Right lobe of liver (tissue), 6 donors: ENCODE data around the gene RHOH. TPM values are rescaled to one million over a fixed set of nuclear protein-coding genes. Genes with fewer than 3 reads are reported as not detected.
"Not testable (repeated sequence)": the region's sequence is repeated elsewhere in the genome, so short reads cannot be mapped to it uniquely, and the experiment has no call there.

Source experiments
- ATAC-seq, 4 donors: fragments of 200-7000 bp; cut with Tn5 transposase; one replicate each; pipeline ENCODE4 v1.9.1; 2020; ENCODE audit warnings: mild to moderate bottlenecking in 4 of 4, moderate library complexity in 4 of 4
- DNase-seq, 3 donors: peaks; one replicate each; pipeline ENCODE4 v3.0.0-alpha.2; 2020
- H3K27ac ChIP-seq, 3 donors: fragments of 200-600 bp; one replicate each; pipeline ENCODE4 v1.8.0; 2022
- H3K27me3 ChIP-seq, 2 donors: fragments of 200-600 bp; one replicate each; pipeline ENCODE4 v1.8.0; 2022
- H3K36me3 ChIP-seq, 4 donors: fragments of 200-600 bp; sonication (generic) in 1 of 4; one replicate each; pipeline versions ENCODE4 v1.5.1 to v1.8.0; 2017 to 2022; ENCODE audit warnings: control low read depth in 1 of 4
- H3K4me1 ChIP-seq, 4 donors: fragments of 200-600 bp; sonication (generic) in 1 of 4; one replicate each; pipeline versions ENCODE4 v1.5.1 to v1.8.0; 2017 to 2022; ENCODE audit warnings: control low read depth in 1 of 4
- H3K4me3 ChIP-seq, 3 donors: fragments of 200-600 bp; one replicate each; pipeline ENCODE4 v1.8.0; 2022
- H3K9me3 ChIP-seq, 4 donors: fragments of 200-600 bp; sonication (generic) in 1 of 4; one replicate each; pipeline versions ENCODE4 v1.5.1 to v1.8.0; 2017 to 2022; ENCODE audit warnings: control low read depth in 1 of 4
- CTCF ChIP-seq, 4 donors: fragments of 200-600 bp in 3 of 4; fragments of 450-650 bp in 1 of 4; IDR thresholded peaks; one replicate each; pipeline versions ENCODE4 v1.5.1 to v1.8.0; 2016 to 2022; ENCODE audit warnings: antibody characterized with exemption in 4 of 4, mild to moderate bottlenecking in 2 of 4
- POLR2A ChIP-seq: fragments of 450-650 bp; IDR thresholded peaks from one replicate; pipeline ENCODE4 v1.6.1; 2017; ENCODE audit warnings: antibody characterized with exemption, mild to moderate bottlenecking
- WGBS: methylation state at CpG from one replicate; pipeline ENCODE4 v1.1.6; 2018; ENCODE audit warnings: low coverage, low lambda C conversion rate; ENCODE audit not compliant: insufficient coverage; ENCODE audit errors: missing lambda C conversion rate; 5-methylcytosine and 5-hydroxymethylcytosine counted together
- intact Hi-C, 2 donors: fragments of 100-400 bp; cut with DNase I; formaldehyde crosslinking; loops; one replicate each; pipeline versions ENCODE4 v1.11.2 to v1.14.1; 2022
- total RNA-seq, 6 experiments: library from RNA; depleted of rRNA in 2 of 6; stranded (reverse); fragments of >200 nt in 2 of 6; fragmentation: NEBNext Ultra II Directional in 3 of 6; extraction: Animal tissue kit (Norgen Biotek cat#: 25700) in 3 of 6; gene quantifications; one replicate each; pipeline versions ENCODE4 v1.1.0 to v1.2.4, GENCODE V29; 2016 to 2023
- donor health status: DM: no; HTN: yes; CAD: no.
- donor health status: DM: no; HTN: no; CAD: no.
- donor health status: DM: no; HTN: no; CAD: no.
- donor health status: DM: no; HTN: yes; CAD: no.
- donor health status: DM: no; HTN: yes; CAD: no.

Gene RHOH
- total RNA-seq, 6 experiments from 2014 or later, result 0.25 to 1.2 (median 0.62) TPM

- Histone ChIP-seq H3K36me3 (no peaks in the 10 kb centered on the region), H3K4me3 (no peak overlapping the region), H3K27me3 (no peaks in the 10 kb centered on the region), H3K27ac (no peak overlapping the region), H3K9me3 (no peaks in the 10 kb centered on the region), H3K4me1 (no peaks in the 10 kb centered on the region)
- intact Hi-C loops, result no loop called here
- ATAC-seq, result no peak
- TF ChIP-seq POLR2A, result no peak
- no peak for TF ChIP-seq CTCF (IDR thresholded peaks at IDR 0.05)
- WGBS, result 48% methylated on average over 7 of the region's 7 CpGs
- DNase-seq, result no peak
Measured at GRCh38 chr4:40289366-40290188, 92.7 kb downstream of the RHOH start.

- DNase-seq, H3K27me3 ChIP-seq, ATAC-seq, H3K4me3 ChIP-seq, H3K27ac ChIP-seq, intact Hi-C loops, H3K9me3 ChIP-seq, H3K36me3 ChIP-seq, H3K4me1 ChIP-seq: not testable (repeated sequence)
- WGBS, result 54% methylated on average over 2 of the region's 2 CpGs
Measured at GRCh38 chr4:40290611-40291186, 93.9 kb downstream of the RHOH start.

GRCh38 chr4:40292313-40292759 lies 95.5 kb downstream of the RHOH start:
- intact Hi-C loops, result no loop called here
- no peak overlapping the region for H3K27ac ChIP-seq
- H3K27me3 ChIP-seq, result no peaks in the 10 kb centered on the region
- H3K36me3 ChIP-seq, result no peaks in the 10 kb centered on the region
- no peak for ATAC-seq
- 42% methylated on average over 1 of the region's 2 CpGs for WGBS
- DNase-seq, result no peak
- no peaks in the 10 kb centered on the region for H3K9me3 ChIP-seq
- no peak for TF ChIP-seq CTCF (IDR thresholded peaks at IDR 0.05)
- no peak for TF ChIP-seq POLR2A
- no peak overlapping the region for H3K4me3 ChIP-seq
- H3K4me1 ChIP-seq, result no peaks in the 10 kb centered on the region

GRCh38 chr4:40294339-40294738 lies 97.5 kb downstream of the RHOH start:
- no peak for TF ChIP-seq CTCF (IDR thresholded peaks at IDR 0.05)
- TF ChIP-seq POLR2A, result no peak
- DNase-seq (no peak), ATAC-seq (no peak)
- 43% methylated on average over 1 of the region's 1 CpG for WGBS
- no peaks in the 10 kb centered on the region for H3K4me1 ChIP-seq
- H3K27ac ChIP-seq, result no peak overlapping the region
- H3K27me3 ChIP-seq, result no peaks in the 10 kb centered on the region
- H3K36me3 ChIP-seq, result no peaks in the 10 kb centered on the region
- intact Hi-C loops, result no loop called here
- no peaks in the 10 kb centered on the region for H3K9me3 ChIP-seq
- H3K4me3 ChIP-seq, result no peak overlapping the region

GRCh38 chr4:40295030-40295429 lies 98.2 kb downstream of the RHOH start:
- DNase-seq, intact Hi-C loops, ATAC-seq, H3K4me3 ChIP-seq, H3K27ac ChIP-seq, H3K4me1 ChIP-seq, H3K36me3 ChIP-seq, H3K9me3 ChIP-seq, H3K27me3 ChIP-seq: not testable (repeated sequence)
